Gastrocnemius medialis (tissue), 4 donors: Measurements from ENCODE around the gene FNDC3B. TPM values are rescaled to one million over a fixed set of nuclear protein-coding genes. Genes with fewer than 3 reads are reported as not detected.

Experiments
- ATAC-seq, 2 donors: fragments of 150-250 bp; one replicate each; pipeline ENCODE4 v1.9.1; 2016
- DNase-seq, 2 donors: peaks; one replicate each; pipeline ENCODE4 v3.0.0-alpha.2; 2019
- H3K27ac ChIP-seq, 4 donors: fragments of 200-600 bp; sonication (generic); 1 replicate in 1 of 4; 2 replicates in 3 of 4; pipeline ENCODE4 v1.5.1; 2016 to 2018; ENCODE audit warnings: mild to moderate bottlenecking in 2 of 4, moderate library complexity in 1 of 4
- H3K27me3 ChIP-seq, 3 donors: fragments of 200-600 bp; sonication (generic) in 2 of 3; 1 replicate in 1 of 3; 2 replicates in 2 of 3; pipeline versions ENCODE4 v1.5.1 to v1.6.0; 2016 to 2019; ENCODE audit warnings: mild to moderate bottlenecking in 1 of 3, moderate library complexity in 1 of 3
- H3K36me3 ChIP-seq, 2 donors: fragments of 200-600 bp; sonication (generic) in 1 of 2; one replicate each; pipeline ENCODE4 v1.5.1; 2017 to 2018
- H3K4me1 ChIP-seq, 2 donors: fragments of 200-600 bp; sonication (generic) in 1 of 2; one replicate each; pipeline ENCODE4 v1.5.1; 2016 to 2017; ENCODE audit warnings: mild to moderate bottlenecking in 2 of 2
- H3K4me3 ChIP-seq, 4 donors: fragments of 200-600 bp; sonication (generic) in 3 of 4; 1 replicate in 1 of 4; 2 replicates in 3 of 4; pipeline ENCODE4 v1.5.1; 2016 to 2019; ENCODE audit warnings: mild to moderate bottlenecking in 2 of 4
- H3K9me3 ChIP-seq, 3 donors: fragments of 200-600 bp; sonication (generic) in 2 of 3; 1 replicate in 1 of 3; 2 replicates in 2 of 3; pipeline ENCODE4 v1.5.1; 2016 to 2019
- CTCF ChIP-seq, 5 experiments: fragments of 450-650 bp in 3 of 5; fragments of 200-600 bp in 2 of 5; sonication (generic) in 2 of 5; IDR thresholded peaks in 4 of 5; conservative IDR thresholded peaks in 1 of 5; 1 replicate in 4 of 5; 2 replicates in 1 of 5; pipeline ENCODE4 v1.5.1; 2016 to 2019; ENCODE audit warnings: antibody characterized with exemption in 5 of 5, mild to moderate bottlenecking in 3 of 5, moderate library complexity in 3 of 5
- POLR2A ChIP-seq, 2 donors: fragments of 450-650 bp; IDR thresholded peaks; one replicate each; pipeline ENCODE4 v1.6.1; 2017; ENCODE audit warnings: antibody characterized with exemption in 2 of 2, mild to moderate bottlenecking in 2 of 2, moderate library complexity in 2 of 2
- in situ Hi-C, 4 donors: fragments of 200-750 bp; cut with MboI; loops; one replicate each; pipeline versions ENCODE4 v1.15.0 to v1.8.0; 2017; ENCODE audit warnings: low sequenced_read_pairs in 4 of 4
- intact Hi-C: fragments of 100-400 bp; cut with DNase I; formaldehyde crosslinking; loops from one replicate; pipeline ENCODE4 v1.15.1; 2023; ENCODE audit warnings: low total_unique reads
- total RNA-seq, 4 donors: library from RNA; depleted of rRNA; stranded (reverse); fragments of >200 nt; gene quantifications; one replicate each; pipeline versions ENCODE4 v1.1.0 to v1.2.3, GENCODE V29; 2016

FNDC3B gene
- total RNA-seq, 4 donors from 2014 or later = 42.5 to 110 (median 74.2) TPM

DNA sequence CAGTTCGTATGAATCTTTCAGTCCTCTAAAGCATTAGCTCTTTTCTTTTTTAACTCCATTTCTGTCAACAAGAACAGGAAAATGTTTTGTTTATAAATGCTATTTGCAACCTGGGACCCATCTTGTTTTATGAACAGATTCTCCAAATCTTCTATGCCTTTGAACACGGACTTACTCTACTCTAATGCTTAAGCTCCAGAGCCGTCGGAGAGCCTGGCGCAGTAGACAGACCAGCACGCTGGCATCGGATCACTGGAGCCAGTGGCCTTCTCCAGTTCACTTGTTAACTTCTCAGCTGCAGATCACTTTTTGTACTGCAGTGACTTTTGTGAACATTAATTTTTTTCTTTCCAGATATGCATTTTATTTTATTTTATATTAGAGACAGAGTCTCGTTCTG, 286.1 kb downstream of the FNDC3B start:
- TF ChIP-seq POLR2A (IDR thresholded peaks at IDR 0.05) = no peak
- TF ChIP-seq CTCF (IDR thresholded peaks at IDR 0.05 in 4 of 5, conservative IDR thresholded peaks at IDR 0.05 in 1 of 5) = no peak
- ATAC-seq (no peak), DNase-seq (no peak)
- Histone ChIP-seq H3K4me1 (peaks cover 40 to 42% of the 10 kb centered on the region in 2 donors), H3K9me3 (no peaks in the 10 kb centered on the region), H3K4me3 (no peak overlapping the region), H3K27ac (peak overlapping the region; percentile 79 to 88 (median 82)), H3K27me3 (no peaks in the 10 kb centered on the region), H3K36me3 (peaks cover 0 to 46% of the 10 kb centered on the region in 2 donors)
- in situ Hi-C loops = loop anchor here (10.0 to 25.0 kb wide), 5 partner anchors 281 to 688 kb away; partner anchors contain the start of genes TMEM212 (in 2 of the 4) and FNDC3B (in 1 of the 4)
- intact Hi-C loops = no loop called here

DNA sequence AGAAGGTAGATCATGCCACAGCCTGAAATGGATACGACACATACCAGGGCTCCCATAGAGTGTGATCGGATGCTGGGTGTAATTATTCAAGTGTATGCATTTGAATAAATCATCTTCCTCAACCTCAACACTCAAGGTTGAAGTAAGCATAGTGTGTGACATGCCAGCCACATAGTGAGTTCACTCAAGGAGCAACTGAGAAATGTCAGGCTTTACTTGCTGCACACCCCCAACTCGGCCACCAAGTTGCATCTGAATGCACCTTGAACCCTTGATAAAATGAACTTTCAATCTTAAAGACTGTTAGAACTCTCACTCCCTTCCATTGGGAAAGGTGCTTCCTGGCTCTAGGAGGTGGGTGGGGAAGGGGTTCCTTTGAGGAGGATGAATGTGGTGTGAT, 287.6 kb downstream of the FNDC3B start:
- ATAC-seq (no peak), DNase-seq (no peak)
- H3K27ac ChIP-seq = no peak overlapping the region
- peaks cover 0 to 58% of the 10 kb centered on the region in 2 donors for H3K36me3 ChIP-seq
- in situ Hi-C loops (loop anchor here (10.0 to 25.0 kb wide), 5 partner anchors 282 to 690 kb away; partner anchors contain the start of genes TMEM212 (in 2 of the 4) and FNDC3B (in 1 of the 4)), intact Hi-C loops (no loop called here)
- no peaks in the 10 kb centered on the region for H3K9me3 ChIP-seq
- H3K4me1 ChIP-seq = peaks cover 27% of the 10 kb centered on the region in 2 donors
- no peak overlapping the region for H3K4me3 ChIP-seq
- no peaks in the 10 kb centered on the region for H3K27me3 ChIP-seq
- no peak for TF ChIP-seq CTCF (IDR thresholded peaks at IDR 0.05 in 4 of 5, conservative IDR thresholded peaks at IDR 0.05 in 1 of 5)
- no peak for TF ChIP-seq POLR2A (IDR thresholded peaks at IDR 0.05)

DNA sequence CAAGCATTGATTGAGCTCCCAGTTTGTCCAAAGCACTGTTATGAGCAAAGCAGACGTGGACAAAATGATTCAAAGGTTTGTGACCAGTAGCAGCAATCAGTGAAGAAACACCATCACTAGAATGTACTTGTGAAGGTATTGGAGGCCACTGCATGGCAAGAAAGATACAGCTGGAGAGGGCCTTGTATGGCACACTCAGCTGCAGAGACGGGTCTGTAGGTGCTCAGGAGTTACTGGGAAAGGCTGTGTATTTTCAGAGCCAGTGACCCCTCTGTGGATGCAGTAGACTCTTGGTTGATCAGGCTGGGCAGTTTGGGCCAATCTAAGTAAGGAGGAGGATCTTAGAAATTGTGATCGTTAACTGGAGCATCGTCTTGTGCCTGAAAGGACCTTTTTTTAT, 288.9 kb downstream of the FNDC3B start:
- intact Hi-C loops (no loop called here), in situ Hi-C loops (loop anchor here (10.0 to 25.0 kb wide), 5 partner anchors 283 to 691 kb away; partner anchors contain the start of genes TMEM212 (in 2 of the 4) and FNDC3B (in 1 of the 4))
- H3K9me3 ChIP-seq = no peaks in the 10 kb centered on the region
- peaks cover 17 to 19% of the 10 kb centered on the region in 2 donors for H3K4me1 ChIP-seq
- no peak for ATAC-seq
- H3K27me3 ChIP-seq = no peaks in the 10 kb centered on the region
- H3K27ac ChIP-seq = no peak overlapping the region
- TF ChIP-seq POLR2A (IDR thresholded peaks at IDR 0.05) (no peak), CTCF (IDR thresholded peaks at IDR 0.05 in 4 of 5, conservative IDR thresholded peaks at IDR 0.05 in 1 of 5) (no peak)
- H3K36me3 ChIP-seq = peaks cover 0 to 59% of the 10 kb centered on the region in 2 donors
- no peak overlapping the region for H3K4me3 ChIP-seq
- DNase-seq = no peak

- Histone ChIP-seq H3K4me3 (no peak overlapping the region), H3K4me1 (peaks cover 9 to 11% of the 10 kb centered on the region in 2 donors), H3K36me3 (peaks cover 0 to 66% of the 10 kb centered on the region in 2 donors), H3K9me3 (no peaks in the 10 kb centered on the region), H3K27ac (no peak overlapping the region), H3K27me3 (no peaks in the 10 kb centered on the region)
- in situ Hi-C loops = loop anchor here (10.0 to 25.0 kb wide), 5 partner anchors 284 to 692 kb away; partner anchors contain the start of genes TMEM212 (in 2 of the 4) and FNDC3B (in 1 of the 4)
- DNase-seq = no peak
- no peak for TF ChIP-seq CTCF (IDR thresholded peaks at IDR 0.05 in 4 of 5, conservative IDR thresholded peaks at IDR 0.05 in 1 of 5)
- no peak for TF ChIP-seq POLR2A (IDR thresholded peaks at IDR 0.05)
- no peak for ATAC-seq
- intact Hi-C loops = no loop called here
These were observed 289.7 kb downstream of the FNDC3B start for GRCh38 chr3:172329070-172329469.
